Right ventricle myocardium inferior (tissue), 1 donor: ENCODE results near the gene UBR1. TPM values are rescaled to one million over a fixed set of nuclear protein-coding genes. Genes with fewer than 3 reads are reported as not detected.
"Not testable (repeated sequence)": the region's sequence is repeated elsewhere in the genome, so short reads cannot be mapped to it uniquely, and the experiment has no call there.

Experiments used
- ATAC-seq: fragments of 200-7000 bp; cut with Tn5 transposase; one replicate; pipeline ENCODE4 v1.9.1; 2020; ENCODE audit warnings: mild to moderate bottlenecking, moderate library complexity
- DNase-seq: peaks from one replicate; pipeline ENCODE4 v3.0.0; 2021; ENCODE audit errors: missing footprints
- intact Hi-C: fragments of 100-400 bp; cut with DNase I; formaldehyde crosslinking; loops from one replicate; pipeline ENCODE4 v1.11.0; 2022
- total RNA-seq: library from RNA; stranded (reverse); fragmentation: NEBNext Ultra II Directional; extraction: Animal tissue kit (Norgen Biotek cat#: 25700); gene quantifications from one replicate; pipeline ENCODE4 v1.2.1, GENCODE V29; 2021
- donor health status: DM: no; HTN: yes; CAD: no; lungs with severe emphysema.

The UBR1 gene
- total RNA-seq, 1 donor from 2014 or later = 20.2 TPM

- intact Hi-C loops = no loop called here
- DNase-seq = no peak
- no peak for ATAC-seq
These were observed 106.5 kb downstream of the UBR1 start for GRCh38 chr15:42999201-42999779.

- ATAC-seq (no peak), DNase-seq (no peak)
- intact Hi-C loops = no loop called here
These were observed 109.0 kb downstream of the UBR1 start for GRCh38 chr15:42996871-42997270.

- ATAC-seq (no peak), DNase-seq (no peak)
- intact Hi-C loops = no loop called here
These were observed 111.3 kb downstream of the UBR1 start for GRCh38 chr15:42994546-42994945.

- intact Hi-C loops = no loop called here
- ATAC-seq = no peak
- no peak for DNase-seq
These were observed 113.2 kb downstream of the UBR1 start for GRCh38 chr15:42992626-42993025.

- ATAC-seq = no peak
- DNase-seq = no peak
- intact Hi-C loops = no loop called here
These were observed 119.0 kb downstream of the UBR1 start for GRCh38 chr15:42986693-42987342.

- intact Hi-C loops = no loop called here
- ATAC-seq (no peak), DNase-seq (no peak)
These were observed 121.3 kb downstream of the UBR1 start for GRCh38 chr15:42984493-42985034.

- ATAC-seq, intact Hi-C loops, DNase-seq: not testable (repeated sequence)
These were observed 126.7 kb downstream of the UBR1 start for GRCh38 chr15:42979113-42979512.

- ATAC-seq (no peak), DNase-seq (no peak)
- intact Hi-C loops = no loop called here
These were observed 131.5 kb downstream of the UBR1 start for GRCh38 chr15:42974202-42974862.

- ATAC-seq (no peak), DNase-seq (no peak)
- intact Hi-C loops = no loop called here
These were observed 132.7 kb downstream of the UBR1 start for GRCh38 chr15:42973114-42973513.

- no peak for ATAC-seq
- DNase-seq = no peak
- intact Hi-C loops = no loop called here
These were observed 134.0 kb downstream of the UBR1 start for GRCh38 chr15:42971830-42972229.

GRCh38 chr15:42964476-42964875, 141.4 kb downstream of the UBR1 start:
- intact Hi-C loops = no loop called here
- no peak for ATAC-seq
- no peak for DNase-seq

GRCh38 chr15:42955518-42955917, 150.3 kb downstream of the UBR1 start:
- DNase-seq (no peak), ATAC-seq (no peak)
- intact Hi-C loops = loop anchor here (10.0 kb wide), 1 partner anchor 69 kb away; no protein-coding TSS in a partner anchor

GRCh38 chr15:42954291-42954690, 151.5 kb downstream of the UBR1 start:
- ATAC-seq = no peak

GRCh38 chr15:42948898-42949297, 156.9 kb downstream of the UBR1 start:
- DNase-seq, ATAC-seq, intact Hi-C loops: not testable (repeated sequence)

More at GRCh38 chr15:42954291-42954690, 151.5 kb downstream of the UBR1 start:
- intact Hi-C loops = loop anchor here (10.0 kb wide), 1 partner anchor 71 kb away; no protein-coding TSS in a partner anchor
- no peak for DNase-seq

GRCh38 chr15:42940527-42940926, 165.3 kb downstream of the UBR1 start:
- intact Hi-C loops = no loop called here
- ATAC-seq (no peak), DNase-seq (no peak)

- ATAC-seq (no peak), DNase-seq (no peak)
- intact Hi-C loops = no loop called here
These were observed 166.0 kb downstream of the UBR1 start for GRCh38 chr15:42939841-42940240.

GRCh38 chr15:42937143-42937542, 168.7 kb downstream of the UBR1 start:
- DNase-seq = no peak
- ATAC-seq = no peak
- intact Hi-C loops = no loop called here

GRCh38 chr15:42933886-42934667, 171.8 kb downstream of the UBR1 start:
- no peak for ATAC-seq
- DNase-seq = no peak
- intact Hi-C loops = no loop called here
